ENCODE results near the gene CNGA2. TPM values are rescaled to one million over a fixed set of nuclear protein-coding genes. Genes with fewer than 3 reads are reported as not detected.

The CNGA2 gene
- total and polyA plus RNA-seq, 4 donors = not detected

- H3K9me3 ChIP-seq (ENCODE audit: control insufficient read depth, low read length) = no peaks in the 10 kb centered on the region
- no peaks in the 10 kb centered on the region for H3K27me3 ChIP-seq (ENCODE audit: control insufficient read depth in 1 of 2, insufficient read depth in 2 of 2, low read length in 1 of 2)
- H3K4me1 ChIP-seq (ENCODE audit: control insufficient read depth in 1 of 2, insufficient read depth in 2 of 2, low read length in 2 of 2) = no peaks in the 10 kb centered on the region
- no peak for ATAC-seq (ENCODE audit: low FRiP score)
- H3K36me3 ChIP-seq (ENCODE audit: control insufficient read depth in 1 of 2, insufficient read depth in 2 of 2, low read length in 1 of 2) = no peaks in the 10 kb centered on the region
- DNase-seq = no peak
- WGBS, 2 donors = 67 to 82% methylated on average over 6 of the region's 6 CpGs
- intact Hi-C loops (cut with DNase I) = no loop called here
- H3K4me3 ChIP-seq (ENCODE audit: low read length in 2 of 2) = no peak overlapping the region
- H3K27ac ChIP-seq (ENCODE audit: low read depth in 1 of 2, low read length in 2 of 2) = no peak overlapping the region
Observed at GRCh38 chrX:151736685-151737084, 2.1 kb downstream of the CNGA2 start.

- ATAC-seq (ENCODE audit: low FRiP score) = no peak
- Histone ChIP-seq H3K4me3 (ENCODE audit: low read length in 2 of 2) (no peak overlapping the region), H3K9me3 (ENCODE audit: control insufficient read depth, low read length) (no peaks in the 10 kb centered on the region), H3K36me3 (ENCODE audit: control insufficient read depth in 1 of 2, insufficient read depth in 2 of 2, low read length in 1 of 2) (no peaks in the 10 kb centered on the region), H3K27me3 (ENCODE audit: control insufficient read depth in 1 of 2, insufficient read depth in 2 of 2, low read length in 1 of 2) (no peaks in the 10 kb centered on the region), H3K27ac (ENCODE audit: low read depth in 1 of 2, low read length in 2 of 2) (no peak overlapping the region), H3K4me1 (ENCODE audit: control insufficient read depth in 1 of 2, insufficient read depth in 2 of 2, low read length in 2 of 2) (no peaks in the 10 kb centered on the region)
- intact Hi-C loops (cut with DNase I) = no loop called here
- 45 to 50% methylated on average over 5 of the region's 5 CpGs for WGBS, 2 donors
- DNase-seq = peak in 1 of 2 donors; percentile 22
Observed at GRCh38 chrX:151737494-151737893, 2.9 kb downstream of the CNGA2 start.

DNA sequence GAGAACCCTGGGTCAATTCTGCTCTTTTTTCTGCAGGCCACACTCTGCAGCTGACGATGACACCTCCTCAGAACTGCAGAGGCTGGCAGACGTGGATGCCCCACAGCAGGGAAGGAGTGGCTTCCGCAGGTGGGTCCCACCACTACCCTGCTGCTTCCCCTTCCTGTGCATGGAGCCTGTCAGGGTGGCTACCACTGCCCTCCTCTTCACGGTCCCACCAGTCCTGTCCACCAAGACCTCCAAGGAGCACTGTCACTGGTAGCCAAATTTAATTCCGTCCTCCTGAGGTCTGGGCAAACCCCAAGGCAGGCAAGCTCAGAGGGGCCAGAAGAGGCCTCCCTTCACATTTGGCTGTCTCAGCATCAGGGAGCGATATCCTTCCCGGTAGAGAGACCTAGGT lies 4.2 kb downstream of the CNGA2 start:
- Histone ChIP-seq H3K4me1 (ENCODE audit: control insufficient read depth in 1 of 2, insufficient read depth in 2 of 2, low read length in 2 of 2) (no peaks in the 10 kb centered on the region), H3K27ac (ENCODE audit: low read depth in 1 of 2, low read length in 2 of 2) (no peak overlapping the region), H3K36me3 (ENCODE audit: control insufficient read depth in 1 of 2, insufficient read depth in 2 of 2, low read length in 1 of 2) (no peaks in the 10 kb centered on the region), H3K27me3 (ENCODE audit: control insufficient read depth in 1 of 2, insufficient read depth in 2 of 2, low read length in 1 of 2) (no peaks in the 10 kb centered on the region), H3K4me3 (ENCODE audit: low read length in 2 of 2) (no peak overlapping the region), H3K9me3 (ENCODE audit: control insufficient read depth, low read length) (no peaks in the 10 kb centered on the region)
- no peak for ATAC-seq (ENCODE audit: low FRiP score)
- WGBS, 2 donors = 77 to 88% methylated on average over 7 of the region's 7 CpGs
- peak in 1 of 2 donors; percentile 23 for DNase-seq
- intact Hi-C loops (cut with DNase I) = no loop called here

- WGBS, 2 donors = 67 to 83% methylated on average over 4 of the region's 4 CpGs
- H3K4me1 ChIP-seq (ENCODE audit: control insufficient read depth in 1 of 2, insufficient read depth in 2 of 2, low read length in 2 of 2) = no peaks in the 10 kb centered on the region
- intact Hi-C loops (cut with DNase I) = no loop called here
- DNase-seq (no peak), ATAC-seq (ENCODE audit: low FRiP score) (no peak)
- H3K4me3 ChIP-seq (ENCODE audit: low read length in 2 of 2) = no peak overlapping the region
- H3K36me3 ChIP-seq (ENCODE audit: control insufficient read depth in 1 of 2, insufficient read depth in 2 of 2, low read length in 1 of 2) = no peaks in the 10 kb centered on the region
- no peaks in the 10 kb centered on the region for H3K27me3 ChIP-seq (ENCODE audit: control insufficient read depth in 1 of 2, insufficient read depth in 2 of 2, low read length in 1 of 2)
- no peaks in the 10 kb centered on the region for H3K9me3 ChIP-seq (ENCODE audit: control insufficient read depth, low read length)
- no peak overlapping the region for H3K27ac ChIP-seq (ENCODE audit: low read depth in 1 of 2, low read length in 2 of 2)
Observed at GRCh38 chrX:151741606-151742005, 7.1 kb downstream of the CNGA2 start.

- DNase-seq = no peak
- no peaks in the 10 kb centered on the region for H3K27me3 ChIP-seq (ENCODE audit: control insufficient read depth in 1 of 2, insufficient read depth in 2 of 2, low read length in 1 of 2)
- H3K9me3 ChIP-seq (ENCODE audit: control insufficient read depth, low read length) = no peaks in the 10 kb centered on the region
- H3K4me1 ChIP-seq (ENCODE audit: control insufficient read depth in 1 of 2, insufficient read depth in 2 of 2, low read length in 2 of 2) = no peaks in the 10 kb centered on the region
- H3K27ac ChIP-seq (ENCODE audit: low read depth in 1 of 2, low read length in 2 of 2) = no peak overlapping the region
- H3K4me3 ChIP-seq (ENCODE audit: low read length in 2 of 2) = no peak overlapping the region
- ATAC-seq (ENCODE audit: low FRiP score) = no peak
- intact Hi-C loops (cut with DNase I) = no loop called here
- WGBS, 2 donors = 80 to 94% methylated on average over 5 of the region's 5 CpGs
- H3K36me3 ChIP-seq (ENCODE audit: control insufficient read depth in 1 of 2, insufficient read depth in 2 of 2, low read length in 1 of 2) = no peaks in the 10 kb centered on the region
Observed at GRCh38 chrX:151742311-151742710, 7.8 kb downstream of the CNGA2 start.

DNA sequence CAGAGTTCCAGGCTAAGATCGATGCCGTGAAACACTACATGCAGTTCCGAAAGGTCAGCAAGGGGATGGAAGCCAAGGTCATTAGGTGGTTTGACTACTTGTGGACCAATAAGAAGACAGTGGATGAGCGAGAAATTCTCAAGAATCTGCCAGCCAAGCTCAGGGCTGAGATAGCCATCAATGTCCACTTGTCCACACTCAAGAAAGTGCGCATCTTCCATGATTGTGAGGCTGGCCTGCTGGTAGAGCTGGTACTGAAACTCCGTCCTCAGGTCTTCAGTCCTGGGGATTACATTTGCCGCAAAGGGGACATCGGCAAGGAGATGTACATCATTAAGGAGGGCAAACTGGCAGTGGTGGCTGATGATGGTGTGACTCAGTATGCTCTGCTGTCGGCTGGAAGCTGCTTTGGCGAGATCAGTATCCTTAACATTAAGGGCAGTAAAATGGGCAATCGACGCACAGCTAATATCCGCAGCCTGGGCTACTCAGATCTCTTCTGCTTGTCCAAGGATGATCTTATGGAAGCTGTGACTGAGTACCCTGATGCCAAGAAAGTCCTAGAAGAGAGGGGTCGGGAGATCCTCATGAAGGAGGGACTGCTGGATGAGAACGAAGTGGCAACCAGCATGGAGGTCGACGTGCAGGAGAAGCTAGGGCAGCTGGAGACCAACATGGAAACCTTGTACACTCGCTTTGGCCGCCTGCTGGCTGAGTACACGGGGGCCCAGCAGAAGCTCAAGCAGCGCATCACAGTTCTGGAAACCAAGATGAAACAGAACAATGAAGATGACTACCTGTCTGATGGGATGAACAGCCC lies 9.3 kb downstream of the CNGA2 start:
- peak in 1 of 2 donors; percentile 30 for DNase-seq
- no peaks in the 10 kb centered on the region for H3K9me3 ChIP-seq (ENCODE audit: control insufficient read depth, low read length)
- no peaks in the 10 kb centered on the region for H3K27me3 ChIP-seq (ENCODE audit: control insufficient read depth in 1 of 2, insufficient read depth in 2 of 2, low read length in 1 of 2)
- no peak overlapping the region for H3K27ac ChIP-seq (ENCODE audit: low read depth in 1 of 2, low read length in 2 of 2)
- H3K36me3 ChIP-seq (ENCODE audit: control insufficient read depth in 1 of 2, insufficient read depth in 2 of 2, low read length in 1 of 2) = no peaks in the 10 kb centered on the region
- 89 to 95% methylated on average over 21 of the region's 21 CpGs for WGBS, 2 donors
- intact Hi-C loops (cut with DNase I) = no loop called here
- no peak overlapping the region for H3K4me3 ChIP-seq (ENCODE audit: low read length in 2 of 2)
- no peaks in the 10 kb centered on the region for H3K4me1 ChIP-seq (ENCODE audit: control insufficient read depth in 1 of 2, insufficient read depth in 2 of 2, low read length in 2 of 2)
- no peak for ATAC-seq (ENCODE audit: low FRiP score)

- H3K9me3 ChIP-seq (ENCODE audit: control insufficient read depth, low read length) = no peaks in the 10 kb centered on the region
- intact Hi-C loops (cut with DNase I) = no loop called here
- H3K27ac ChIP-seq (ENCODE audit: low read depth in 1 of 2, low read length in 2 of 2) = no peak overlapping the region
- WGBS, 2 donors = 76 to 89% methylated on average over 6 of the region's 6 CpGs
- H3K27me3 ChIP-seq (ENCODE audit: control insufficient read depth in 1 of 2, insufficient read depth in 2 of 2, low read length in 1 of 2) = no peaks in the 10 kb centered on the region
- DNase-seq (no peak), ATAC-seq (ENCODE audit: low FRiP score) (no peak)
- H3K4me1 ChIP-seq (ENCODE audit: control insufficient read depth in 1 of 2, insufficient read depth in 2 of 2, low read length in 2 of 2) = no peaks in the 10 kb centered on the region
- H3K36me3 ChIP-seq (ENCODE audit: control insufficient read depth in 1 of 2, insufficient read depth in 2 of 2, low read length in 1 of 2) = no peaks in the 10 kb centered on the region
- no peak overlapping the region for H3K4me3 ChIP-seq (ENCODE audit: low read length in 2 of 2)
Observed at GRCh38 chrX:151745651-151746050, 11.1 kb downstream of the CNGA2 start.

GRCh38 chrX:151746502-151746901 lies 12.0 kb downstream of the CNGA2 start:
- H3K27ac ChIP-seq (ENCODE audit: low read depth in 1 of 2, low read length in 2 of 2) = no peak overlapping the region
- 43 to 64% methylated on average over 2 of the region's 2 CpGs for WGBS, 2 donors
- no peaks in the 10 kb centered on the region for H3K27me3 ChIP-seq (ENCODE audit: control insufficient read depth in 1 of 2, insufficient read depth in 2 of 2, low read length in 1 of 2)
- DNase-seq (no peak), ATAC-seq (ENCODE audit: low FRiP score) (no peak)
- no peaks in the 10 kb centered on the region for H3K9me3 ChIP-seq (ENCODE audit: control insufficient read depth, low read length)
- H3K4me3 ChIP-seq (ENCODE audit: low read length in 2 of 2) = no peak overlapping the region
- intact Hi-C loops (cut with DNase I) = no loop called here
- no peaks in the 10 kb centered on the region for H3K36me3 ChIP-seq (ENCODE audit: control insufficient read depth in 1 of 2, insufficient read depth in 2 of 2, low read length in 1 of 2)
- H3K4me1 ChIP-seq (ENCODE audit: control insufficient read depth in 1 of 2, insufficient read depth in 2 of 2, low read length in 2 of 2) = no peaks in the 10 kb centered on the region

DNA sequence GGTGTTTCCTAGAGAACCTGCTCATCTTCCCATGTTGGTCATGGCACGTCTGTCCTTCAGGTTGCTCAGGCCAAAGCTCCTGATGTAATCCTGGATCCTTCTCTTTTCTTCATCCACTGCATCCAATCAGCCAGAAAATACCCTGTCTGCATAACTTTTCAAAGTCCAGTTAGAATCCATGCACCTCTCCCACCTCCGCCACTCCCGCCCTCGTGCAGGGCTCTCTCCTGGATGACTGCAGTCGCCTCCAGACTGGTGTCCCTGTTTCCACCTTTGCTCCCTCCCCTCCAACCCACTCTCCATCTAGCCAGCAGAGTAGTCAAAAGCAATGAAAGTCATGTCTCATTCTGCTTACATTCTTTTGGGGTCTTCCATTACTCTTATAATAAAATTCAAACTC lies 16.0 kb downstream of the CNGA2 start:
- Histone ChIP-seq H3K9me3 (ENCODE audit: control insufficient read depth, low read length) (no peaks in the 10 kb centered on the region), H3K4me3 (ENCODE audit: low read length in 2 of 2) (no peak overlapping the region), H3K27ac (ENCODE audit: low read depth in 1 of 2, low read length in 2 of 2) (no peak overlapping the region), H3K36me3 (ENCODE audit: control insufficient read depth in 1 of 2, insufficient read depth in 2 of 2, low read length in 1 of 2) (no peaks in the 10 kb centered on the region), H3K4me1 (ENCODE audit: control insufficient read depth in 1 of 2, insufficient read depth in 2 of 2, low read length in 2 of 2) (no peaks in the 10 kb centered on the region), H3K27me3 (ENCODE audit: control insufficient read depth in 1 of 2, insufficient read depth in 2 of 2, low read length in 1 of 2) (no peaks in the 10 kb centered on the region)
- ATAC-seq (ENCODE audit: low FRiP score) = no peak
- DNase-seq = no peak
- intact Hi-C loops (cut with DNase I) = loop anchor here (2.0 to 10.0 kb wide), 3 partner anchors 704 to 882 kb away; partner anchors contain the start of gene GABRA3 (in 1 of the 2)
- 87 to 95% methylated on average over 5 of the region's 5 CpGs for WGBS, 2 donors
